ENCODE measurements around the gene ADAMTSL2.

ADAMTSL2 gene

GRCh38 chr9:133529874-133530273 lies 4.6 kb upstream of the ADAMTSL2 start:
- DNase-seq (ENCODE audit: low spot score) = no peak

DNA sequence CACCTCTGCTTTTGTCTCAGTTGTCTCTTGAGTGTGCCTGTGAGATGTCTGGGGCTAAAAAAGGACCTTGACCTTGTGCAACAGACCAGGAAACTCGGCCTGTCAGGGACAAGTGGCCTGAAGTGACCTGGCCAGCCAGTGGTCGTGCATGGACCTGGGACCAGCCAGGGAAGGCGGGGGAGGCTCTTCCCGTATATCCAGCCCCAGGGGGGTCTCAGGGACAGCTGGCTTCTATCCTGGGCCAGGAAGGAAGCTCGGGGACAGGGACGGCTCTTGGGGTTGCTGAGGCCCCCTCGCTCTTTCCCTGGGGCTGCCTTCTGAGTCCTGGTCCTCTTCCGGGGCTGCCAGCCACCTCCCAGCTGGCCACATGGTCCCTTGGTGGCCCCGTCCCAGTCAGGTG lies 3.2 kb upstream of the ADAMTSL2 start:
- no peak for DNase-seq (ENCODE audit: low spot score)

DNA sequence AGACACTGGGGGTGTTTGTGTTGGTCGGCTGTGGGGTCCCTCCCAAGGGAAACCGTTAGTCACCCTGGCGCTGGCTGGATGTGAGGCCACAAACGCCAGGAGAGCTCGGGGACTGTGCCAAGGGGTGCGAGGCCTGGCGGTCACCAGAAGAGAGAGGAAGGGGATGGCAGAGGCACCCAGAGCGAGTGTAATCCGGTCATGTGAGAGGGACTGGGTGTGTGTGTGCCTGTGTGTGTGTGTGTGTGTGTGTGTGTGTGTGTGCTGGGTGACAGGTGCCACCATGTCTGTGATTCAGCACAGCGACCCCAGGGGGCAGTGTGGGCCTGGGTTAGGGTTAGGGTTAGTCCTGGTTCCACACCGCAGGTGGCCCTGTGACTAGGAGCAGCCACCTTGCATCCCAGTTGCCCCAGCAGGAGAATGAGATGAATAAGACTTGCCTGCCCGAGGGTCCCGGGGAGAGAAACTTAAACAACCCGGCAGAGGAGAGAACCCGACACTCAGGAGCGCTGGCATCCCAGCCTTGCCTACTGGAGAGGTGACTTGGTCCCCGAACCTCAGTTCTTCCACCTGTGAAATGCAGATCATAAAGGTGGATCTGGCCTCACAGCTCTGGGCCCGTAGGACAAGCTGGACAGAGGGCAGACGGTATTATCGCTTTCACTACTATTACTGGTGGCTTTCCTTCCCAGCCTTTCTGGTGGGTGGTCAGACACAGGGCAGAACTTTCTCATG lies 1.4 kb upstream of the ADAMTSL2 start:
- peak; percentile 80 for DNase-seq (ENCODE audit: low spot score)

DNA sequence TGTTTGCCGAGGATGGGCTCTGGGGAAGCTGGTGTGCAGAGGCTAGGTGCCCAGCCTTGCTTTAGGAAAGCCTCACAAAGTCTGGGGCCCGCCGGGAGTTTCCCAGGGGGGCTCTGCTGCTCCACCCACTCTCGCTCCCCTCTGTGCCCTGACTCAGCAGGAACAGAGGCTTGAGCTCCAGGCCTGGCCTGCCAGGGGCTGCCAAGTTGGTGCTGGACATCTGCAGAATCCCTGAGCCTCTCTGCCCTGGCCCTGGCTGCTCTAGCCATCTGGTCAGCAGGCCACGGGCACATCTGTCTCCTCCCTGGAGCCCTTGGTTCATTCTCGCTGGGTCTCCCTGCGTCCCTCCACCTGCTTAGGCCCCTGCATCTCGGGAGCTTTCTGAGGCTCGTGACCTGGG lies 647 bp upstream of the ADAMTSL2 start:
- DNase-seq (ENCODE audit: low spot score) = peak; percentile 44

DNA sequence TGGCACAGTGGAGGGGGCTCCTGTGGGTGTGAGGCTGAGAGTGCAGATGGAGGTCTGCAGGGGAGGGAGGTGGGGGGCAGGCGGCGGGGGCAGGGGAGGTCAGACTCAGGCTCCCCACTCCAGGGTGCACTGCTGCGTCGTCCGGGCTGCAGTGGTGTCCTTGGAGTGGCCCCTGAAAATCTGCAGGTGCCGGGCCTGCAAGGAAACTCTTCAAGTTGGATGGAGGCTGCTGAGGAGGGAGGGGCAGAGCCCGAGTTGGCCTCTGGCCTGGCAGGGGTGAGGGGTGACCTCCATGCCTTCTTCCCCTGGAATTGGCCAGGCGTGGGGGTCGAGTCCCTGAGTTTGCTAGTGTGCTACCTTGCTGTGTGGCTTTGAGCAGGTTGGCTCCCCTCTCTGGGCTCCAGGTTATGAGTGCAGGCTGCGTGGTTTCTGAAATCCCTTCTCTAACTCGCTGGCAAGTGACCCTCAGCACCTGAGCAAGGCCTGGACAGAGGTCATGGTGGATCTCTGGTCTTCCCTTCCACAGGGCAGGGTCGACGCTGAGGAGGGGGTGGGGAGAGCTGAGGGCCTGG lies 888 bp downstream of the ADAMTSL2 start:
- no peak for DNase-seq (ENCODE audit: low spot score)

GRCh38 chr9:133536080-133536479 lies 1.6 kb downstream of the ADAMTSL2 start:
- no peak for DNase-seq (ENCODE audit: low spot score)

DNA sequence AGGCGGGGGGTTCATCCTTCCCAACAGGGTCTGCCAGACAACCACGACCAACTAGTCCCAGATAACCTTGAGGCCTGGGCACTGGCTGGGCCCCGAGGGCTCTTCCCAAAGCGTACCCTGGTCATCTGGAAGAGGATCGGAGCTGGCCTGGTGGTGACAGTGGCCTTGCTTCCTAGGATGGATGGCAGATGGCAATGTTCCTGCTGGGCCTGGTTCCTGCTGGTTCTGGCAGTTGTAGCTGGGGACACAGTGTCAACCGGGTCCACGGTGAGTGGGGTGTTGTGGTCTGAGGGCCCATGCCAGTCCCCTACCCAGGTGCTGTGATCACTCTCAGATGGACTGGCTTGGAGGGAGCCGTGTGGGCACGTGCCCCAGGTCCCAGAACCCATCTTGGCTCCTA lies 2.0 kb downstream of the ADAMTSL2 start:
- no peak for DNase-seq (ENCODE audit: low spot score)

GRCh38 chr9:133537257-133537656 lies 2.8 kb downstream of the ADAMTSL2 start:
- no peak for DNase-seq (ENCODE audit: low spot score)

DNA sequence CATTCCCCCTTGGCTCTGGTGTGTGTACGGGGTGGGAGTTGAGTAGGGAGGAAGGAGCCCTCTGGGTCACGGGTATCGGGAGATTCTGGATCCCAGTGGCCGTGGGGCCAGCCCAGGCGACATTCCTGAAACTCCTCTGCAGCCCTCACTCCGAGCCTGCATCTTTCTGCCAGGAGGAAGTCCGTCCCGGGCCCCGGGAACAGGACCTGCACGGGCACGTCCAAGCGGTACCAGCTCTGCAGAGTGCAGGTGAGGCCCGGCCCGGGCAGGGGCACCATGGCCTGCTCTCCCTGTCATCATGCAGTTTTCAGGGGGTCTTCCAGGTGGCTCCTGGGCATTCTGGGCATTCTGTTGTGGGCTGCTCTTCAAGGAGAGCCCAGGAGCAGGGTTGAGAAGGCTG lies 3.7 kb downstream of the ADAMTSL2 start:
- no peak for DNase-seq (ENCODE audit: low spot score)

- no peak for DNase-seq (ENCODE audit: low spot score)
Measured at GRCh38 chr9:133538851-133539833, 4.6 kb downstream of the ADAMTSL2 start.

DNA sequence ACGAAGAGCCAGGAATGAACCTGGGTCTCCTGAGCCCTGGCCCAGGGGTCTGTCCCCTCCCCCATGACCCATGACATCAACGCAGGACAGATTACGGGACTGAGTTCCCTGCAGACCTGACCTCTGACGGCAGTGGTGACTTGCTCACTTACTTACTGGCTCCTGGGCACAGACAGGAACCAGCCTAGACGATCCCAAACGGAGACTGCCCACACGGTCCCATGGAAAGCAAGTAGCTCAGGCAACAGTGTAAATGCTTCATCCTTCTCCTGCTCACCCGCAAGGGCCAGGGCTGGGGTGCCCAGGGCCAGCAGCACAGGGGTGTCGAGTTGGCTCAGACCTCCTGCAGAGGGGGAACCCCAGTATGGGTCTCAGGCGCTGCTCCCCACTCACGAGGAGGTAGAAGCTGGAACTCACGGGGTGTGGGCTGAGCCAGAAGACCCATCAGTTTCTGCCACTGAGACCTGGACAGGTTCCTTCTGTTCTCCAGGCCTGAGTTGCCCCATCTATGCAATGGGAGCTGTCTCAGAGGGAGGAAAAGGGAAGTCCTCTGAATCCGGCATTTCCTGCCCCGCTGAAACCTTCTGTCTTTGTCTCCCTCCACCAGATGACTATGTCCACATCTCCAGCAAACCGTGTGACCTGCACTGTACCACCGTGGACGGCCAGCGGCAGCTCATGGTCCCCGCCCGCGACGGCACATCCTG lies 5.6 kb downstream of the ADAMTSL2 start:
- DNase-seq (ENCODE audit: low spot score) = no peak

- no peak for DNase-seq (ENCODE audit: low spot score)
Measured at GRCh38 chr9:133540698-133541025, 6.2 kb downstream of the ADAMTSL2 start.

GRCh38 chr9:133542002-133542401 lies 7.5 kb downstream of the ADAMTSL2 start:
- no peak for DNase-seq (ENCODE audit: low spot score)

DNA sequence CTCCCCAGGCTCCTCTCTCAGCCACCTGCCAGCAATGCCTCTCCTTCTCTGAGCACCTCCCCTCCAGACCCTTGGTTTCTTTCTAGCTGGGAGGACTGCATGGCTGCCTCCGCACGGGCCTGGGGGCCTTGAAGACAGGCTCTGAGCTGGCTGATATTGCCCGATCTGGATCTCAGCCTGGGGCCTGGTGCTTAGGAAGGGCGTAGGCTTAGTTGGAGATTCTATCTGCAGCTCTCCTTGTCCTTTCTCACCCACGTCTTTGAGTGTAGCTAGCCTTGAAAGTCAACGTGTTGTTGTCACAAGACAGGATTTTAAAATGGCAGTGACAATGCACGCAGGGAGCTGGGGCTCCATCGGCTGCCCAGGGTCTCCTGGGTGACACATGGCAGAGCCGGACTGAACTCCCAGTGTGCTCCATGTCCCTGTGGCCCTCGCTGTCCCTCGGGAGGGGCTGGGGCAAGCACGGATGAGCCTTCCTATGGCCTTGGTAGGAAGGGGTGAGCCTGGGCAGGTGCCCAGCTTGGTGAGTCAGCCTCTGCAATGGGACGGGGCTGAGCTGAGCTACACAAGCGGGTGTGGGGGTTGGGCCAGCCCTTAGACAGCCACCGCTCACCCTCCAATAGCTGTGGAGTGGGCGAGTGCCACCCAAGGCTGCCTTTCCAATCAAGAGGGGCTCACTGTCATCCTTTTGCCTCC lies 9.4 kb downstream of the ADAMTSL2 start:
- DNase-seq (ENCODE audit: low spot score) = no peak

DNA sequence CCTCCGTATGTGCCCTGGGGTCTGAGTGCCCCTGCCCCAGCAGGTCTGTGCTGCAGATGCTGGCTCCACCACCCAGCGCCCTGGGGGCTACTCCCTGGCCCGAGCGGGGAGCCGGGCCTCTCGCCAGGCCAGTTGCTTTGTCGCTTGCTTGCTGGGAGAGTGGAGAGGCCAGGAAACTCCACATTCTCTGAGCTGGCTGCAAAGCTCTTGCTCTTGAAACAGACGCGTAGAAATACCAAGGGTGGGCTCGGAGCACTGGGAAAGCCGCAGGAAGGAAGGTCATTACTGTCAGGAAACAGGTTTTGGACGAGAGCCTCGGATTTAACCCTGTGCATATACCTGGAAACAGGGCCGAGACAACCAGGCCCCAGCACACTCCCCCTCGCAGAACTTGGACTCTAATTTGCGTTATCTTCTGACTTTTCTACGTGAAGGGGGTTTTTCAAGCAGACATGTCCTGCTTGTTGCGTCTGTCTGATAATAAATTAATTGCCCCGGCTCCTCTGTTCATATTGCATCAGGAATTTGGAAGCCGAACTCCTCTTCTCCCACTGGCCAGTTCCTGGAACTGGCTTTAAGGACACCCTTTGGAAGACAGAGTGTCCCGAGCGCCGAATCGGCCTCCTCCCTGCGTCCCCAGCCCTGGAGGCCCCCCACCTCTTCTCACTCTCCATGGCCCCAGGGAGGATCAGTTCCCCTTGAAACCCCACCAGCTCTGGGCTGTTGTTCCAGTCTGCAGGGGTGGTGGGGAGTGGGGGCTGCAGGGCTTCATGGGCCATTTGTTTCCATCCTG lies 11.2 kb downstream of the ADAMTSL2 start:
- no peak for DNase-seq (ENCODE audit: low spot score)

DNA sequence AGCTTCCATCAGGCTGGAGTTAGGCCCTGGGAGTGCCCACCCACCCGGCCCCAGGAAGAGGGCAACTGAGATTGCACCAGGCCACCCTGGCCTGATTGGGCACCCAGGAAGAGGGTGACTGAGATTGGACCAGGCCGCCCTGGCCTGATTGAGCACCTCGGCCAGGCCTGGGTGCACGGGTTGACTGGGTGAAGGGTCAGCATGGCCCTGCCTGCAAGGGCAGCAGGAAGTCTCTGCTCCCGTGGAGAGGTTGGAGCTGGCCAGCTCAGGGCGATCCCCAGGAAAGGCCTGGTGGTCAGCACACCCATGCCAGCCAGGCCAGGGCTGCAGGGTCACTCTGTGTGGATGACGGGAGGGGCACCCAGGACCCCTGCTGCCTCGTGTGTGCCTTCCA lies 11.8 kb downstream of the ADAMTSL2 start:
- no peak for DNase-seq (ENCODE audit: low spot score)

DNA sequence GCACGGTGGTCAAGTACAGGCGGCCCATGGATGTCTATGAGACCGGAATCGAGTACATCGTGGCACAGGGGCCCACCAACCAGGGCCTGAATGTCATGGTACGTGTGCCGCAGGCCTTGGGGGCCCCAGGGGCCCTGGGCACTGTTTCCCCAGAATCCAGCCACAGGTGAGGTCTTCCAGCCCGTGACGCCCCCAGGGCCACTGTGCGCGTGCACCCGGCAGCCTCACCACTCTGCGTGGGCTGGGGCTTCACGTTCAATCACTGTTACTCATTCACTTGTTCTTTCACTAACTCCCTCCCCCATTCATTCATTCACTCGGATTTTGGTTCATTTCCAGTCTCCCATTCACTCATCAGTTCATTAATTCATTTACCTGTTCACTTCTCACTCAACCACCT lies 12.6 kb downstream of the ADAMTSL2 start:
- DNase-seq (ENCODE audit: low spot score) = no peak

- no peak for DNase-seq (ENCODE audit: low spot score)
Measured at GRCh38 chr9:133551446-133551845, 16.9 kb downstream of the ADAMTSL2 start.

DNA sequence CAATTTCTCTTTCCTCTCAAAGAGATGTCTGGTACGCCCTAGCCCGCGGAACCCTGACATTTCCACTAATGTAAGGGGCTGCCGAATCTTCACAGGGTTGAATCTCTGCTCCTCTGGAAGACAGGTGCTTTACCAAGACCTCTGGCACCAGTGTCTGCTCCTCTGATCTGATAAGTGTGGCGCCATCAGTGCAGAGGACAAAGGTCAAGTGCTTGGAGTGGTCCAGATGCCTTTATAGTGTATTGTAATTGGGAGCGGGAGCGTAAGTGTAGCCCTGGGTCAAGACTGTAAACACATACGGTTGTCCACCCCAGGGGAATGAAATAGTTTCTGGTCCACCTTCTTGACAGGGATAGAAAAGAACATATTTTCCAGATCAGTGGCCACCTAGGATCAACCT lies 17.7 kb downstream of the ADAMTSL2 start:
- DNase-seq (ENCODE audit: low spot score) = peak; percentile 93

DNA sequence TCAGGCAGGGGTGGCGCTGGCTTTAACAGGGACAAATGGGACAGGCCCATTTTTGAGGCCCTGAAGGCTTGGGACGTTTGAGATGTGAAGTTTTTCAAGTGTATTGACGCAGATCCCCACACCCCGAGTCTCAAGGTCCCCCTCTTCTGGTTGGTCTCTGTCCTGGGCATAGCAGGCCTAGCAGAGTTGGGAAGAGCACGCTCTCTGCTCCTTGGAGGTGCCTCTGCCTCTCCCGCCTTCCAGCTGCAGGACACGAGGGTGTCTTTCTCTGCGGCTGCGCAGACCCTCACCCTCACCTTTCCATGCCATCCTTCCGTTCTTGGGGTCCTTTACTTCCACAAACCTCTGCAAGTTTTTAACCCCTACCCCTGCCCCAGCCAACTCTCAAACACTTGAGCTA lies 18.6 kb downstream of the ADAMTSL2 start:
- DNase-seq (ENCODE audit: low spot score) = no peak
